ENCODE data around the gene RASA2.

DNA sequence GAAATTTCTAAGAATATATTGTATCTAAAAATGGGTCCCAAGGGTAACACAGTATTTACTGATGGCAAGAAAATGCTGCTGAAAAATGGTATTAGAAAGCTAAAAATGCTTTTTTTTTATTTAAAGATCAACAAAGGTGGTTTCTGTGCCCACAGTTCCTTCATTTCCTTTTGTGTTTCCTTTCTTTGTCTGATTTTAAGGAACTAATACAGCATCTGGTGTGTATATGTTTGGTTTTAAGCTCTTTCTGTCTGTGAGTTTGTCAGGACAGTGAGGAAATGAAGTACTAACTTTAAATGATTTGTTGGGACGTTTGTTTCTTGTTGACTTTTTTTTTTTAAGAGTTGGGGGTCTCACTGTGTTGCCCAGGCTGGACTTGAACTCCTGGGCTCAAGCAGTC lies 38.2 kb downstream of the RASA2 start:
- TF ChIP-seq, protein P1, sequence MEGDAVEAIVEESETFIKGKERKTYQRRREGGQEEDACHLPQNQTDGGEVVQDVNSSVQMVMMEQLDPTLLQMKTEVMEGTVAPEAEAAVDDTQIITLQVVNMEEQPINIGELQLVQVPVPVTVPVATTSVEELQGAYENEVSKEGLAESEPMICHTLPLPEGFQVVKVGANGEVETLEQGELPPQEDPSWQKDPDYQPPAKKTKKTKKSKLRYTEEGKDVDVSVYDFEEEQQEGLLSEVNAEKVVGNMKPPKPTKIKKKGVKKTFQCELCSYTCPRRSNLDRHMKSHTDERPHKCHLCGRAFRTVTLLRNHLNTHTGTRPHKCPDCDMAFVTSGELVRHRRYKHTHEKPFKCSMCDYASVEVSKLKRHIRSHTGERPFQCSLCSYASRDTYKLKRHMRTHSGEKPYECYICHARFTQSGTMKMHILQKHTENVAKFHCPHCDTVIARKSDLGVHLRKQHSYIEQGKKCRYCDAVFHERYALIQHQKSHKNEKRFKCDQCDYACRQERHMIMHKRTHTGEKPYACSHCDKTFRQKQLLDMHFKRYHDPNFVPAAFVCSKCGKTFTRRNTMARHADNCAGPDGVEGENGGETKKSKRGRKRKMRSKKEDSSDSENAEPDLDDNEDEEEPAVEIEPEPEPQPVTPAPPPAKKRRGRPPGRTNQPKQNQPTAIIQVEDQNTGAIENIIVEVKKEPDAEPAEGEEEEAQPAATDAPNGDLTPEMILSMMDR (IDR thresholded peaks at IDR 0.05) = no peak
- TF ChIP-seq POLR2AphosphoS5 (IDR thresholded peaks at IDR 0.05) = no peak

Data from upper lobe of left lung (tissue), 4 donors.